Measurements from ENCODE around the gene USP49.

DNA sequence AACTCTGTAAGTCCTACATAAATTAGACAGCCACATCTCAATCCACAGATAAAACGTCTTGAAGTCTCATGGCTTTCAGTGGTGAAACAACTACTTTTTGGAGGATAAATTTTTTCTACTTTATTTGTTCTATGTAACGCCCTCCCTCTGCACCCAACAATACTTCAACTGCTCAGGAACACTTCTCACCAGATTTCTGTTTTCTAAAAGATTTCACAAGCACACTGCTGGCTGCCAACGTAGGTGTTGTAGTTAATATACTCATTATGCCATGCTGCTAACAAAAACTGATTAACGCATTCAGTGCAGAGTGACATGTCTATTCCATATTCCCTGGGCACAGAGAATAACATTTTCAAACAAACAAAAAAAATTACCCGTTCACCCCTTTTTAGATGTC, 10.2 kb downstream of the USP49 start:
- TF ChIP-seq, protein P1, sequence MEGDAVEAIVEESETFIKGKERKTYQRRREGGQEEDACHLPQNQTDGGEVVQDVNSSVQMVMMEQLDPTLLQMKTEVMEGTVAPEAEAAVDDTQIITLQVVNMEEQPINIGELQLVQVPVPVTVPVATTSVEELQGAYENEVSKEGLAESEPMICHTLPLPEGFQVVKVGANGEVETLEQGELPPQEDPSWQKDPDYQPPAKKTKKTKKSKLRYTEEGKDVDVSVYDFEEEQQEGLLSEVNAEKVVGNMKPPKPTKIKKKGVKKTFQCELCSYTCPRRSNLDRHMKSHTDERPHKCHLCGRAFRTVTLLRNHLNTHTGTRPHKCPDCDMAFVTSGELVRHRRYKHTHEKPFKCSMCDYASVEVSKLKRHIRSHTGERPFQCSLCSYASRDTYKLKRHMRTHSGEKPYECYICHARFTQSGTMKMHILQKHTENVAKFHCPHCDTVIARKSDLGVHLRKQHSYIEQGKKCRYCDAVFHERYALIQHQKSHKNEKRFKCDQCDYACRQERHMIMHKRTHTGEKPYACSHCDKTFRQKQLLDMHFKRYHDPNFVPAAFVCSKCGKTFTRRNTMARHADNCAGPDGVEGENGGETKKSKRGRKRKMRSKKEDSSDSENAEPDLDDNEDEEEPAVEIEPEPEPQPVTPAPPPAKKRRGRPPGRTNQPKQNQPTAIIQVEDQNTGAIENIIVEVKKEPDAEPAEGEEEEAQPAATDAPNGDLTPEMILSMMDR (conservative IDR thresholded peaks at IDR 0.05 in 1 of 2, IDR thresholded peaks at IDR 0.05 in 1 of 2; ENCODE audit: low read depth in 1 of 2, low read length in 2 of 2) = no peak
- TF ChIP-seq EZH2 (IDR thresholded peaks at IDR 0.05; ENCODE audit: low read length, missing control alignments) = no peak

Measured in fibroblast of lung (primary cell).